H1 (cell line): ENCODE data around the gene MPDU1. TPM values are rescaled to one million over a fixed set of nuclear protein-coding genes. Genes with fewer than 3 reads are reported as not detected.

ENCODE experiments used
- CTCF ChIA-PET: fragments of 300-600 bp; sonication (Branson Sonifier 250); formaldehyde crosslinking; loops from one replicate; lab custom pipeline; 2021; ENCODE audit not compliant: partially characterized antibody; lab: Charles Lee
- POLR2A ChIA-PET: fragments of 300-600 bp; sonication (Branson Sonifier 250); formaldehyde crosslinking; loops from one replicate; lab custom pipeline; 2021; ENCODE audit warnings: inconsistent platforms; ENCODE audit not compliant: partially characterized antibody; lab: Charles Lee
- DNase-seq, 2 experiments: peaks; one replicate each; pipeline versions ENCODE4 v3.0.0 to v3.0.0-alpha.2; 2010 to 2022; ENCODE audit warnings: low spot score in 2 of 2, low read depth in 1 of 2, mixed read lengths in 1 of 2
- FAIRE-seq: peaks from 2 replicates; lab custom pipeline; 2011; peaks lifted over from hg19 to GRCh38; lab: Jason Lieb, UNC
- H2AFZ ChIP-seq: 2 replicates; pipeline ENCODE4 v1.8.1; 2012; ENCODE audit warnings: low read length, inconsistent platforms
- H2AK5ac ChIP-seq: 2 replicates; pipeline ENCODE4 v1.6.1; 2013; ENCODE audit warnings: low read depth, low read length
- H2BK120ac ChIP-seq: replicated peaks from 2 replicates; pipeline ENCODE3; 2013; ENCODE audit warnings: low read depth, low read length, inconsistent platforms
- H2BK12ac ChIP-seq: 2 replicates; pipeline ENCODE4 v1.6.1; 2013; ENCODE audit warnings: low read depth, low read length
- H2BK15ac ChIP-seq: 2 replicates; pipeline ENCODE4 v1.6.1; 2013; ENCODE audit warnings: low read length
- H2BK20ac ChIP-seq: 2 replicates; pipeline ENCODE4 v1.6.1; 2013; ENCODE audit warnings: low read length
- H2BK5ac ChIP-seq: 2 replicates; pipeline ENCODE4 v1.6.1; 2013; ENCODE audit warnings: low read depth, low read length
- H3K14ac ChIP-seq: 2 replicates; pipeline ENCODE4 v1.6.1; 2013; ENCODE audit warnings: inconsistent platforms; ENCODE audit not compliant: insufficient read length
- H3K18ac ChIP-seq: 2 replicates; pipeline ENCODE4 v1.6.1; 2013; ENCODE audit warnings: low read length; ENCODE audit errors: extremely low read depth
- H3K23ac ChIP-seq: 2 replicates; pipeline ENCODE4 v1.6.1; 2013; ENCODE audit warnings: inconsistent platforms; ENCODE audit not compliant: insufficient read length
- H3K23me2 ChIP-seq: 2 replicates; pipeline ENCODE4 v1.6.1; 2013; ENCODE audit warnings: low read depth, low read length
- H3K27ac ChIP-seq: 2 replicates; pipeline ENCODE4 v1.6.1; 2011; ENCODE audit warnings: low read depth, low read length, inconsistent platforms
- H3K27me3 ChIP-seq, 4 experiments: replicated peaks in 1 of 4; 1 replicate in 1 of 4; 2 replicates in 3 of 4; pipeline versions ENCODE4 v1.6.1 to v1.8.1; 2011 to 2013; ENCODE audit warnings: low read length in 3 of 4, mild to moderate bottlenecking in 3 of 4, inconsistent platforms in 2 of 4, mixed read lengths in 2 of 4, moderate library complexity in 1 of 4; ENCODE audit not compliant: control insufficient read depth in 3 of 4, insufficient read depth in 3 of 4; ENCODE audit errors: extremely low read depth in 1 of 4
- H3K36me3 ChIP-seq, 4 experiments: 2 replicates each; pipeline versions ENCODE4 v1.6.1 to v1.8.1; 2011 to 2013; ENCODE audit warnings: mild to moderate bottlenecking in 4 of 4, low read length in 3 of 4, moderate library complexity in 2 of 4, control low read depth in 1 of 4, inconsistent platforms in 1 of 4; ENCODE audit not compliant: insufficient read depth in 4 of 4, control insufficient read depth in 2 of 4
- H3K4ac ChIP-seq: replicated peaks from 2 replicates; pipeline ENCODE3; 2013; ENCODE audit warnings: low read length, low read depth, mixed read lengths, inconsistent platforms; ENCODE audit not compliant: insufficient read length
- H3K4me1 ChIP-seq, 4 experiments: replicated peaks in 1 of 4; 1 replicate in 1 of 4; 2 replicates in 3 of 4; pipeline versions ENCODE4 v1.6.1 to v1.8.1; 2011 to 2013; ENCODE audit warnings: low read length in 3 of 4, inconsistent platforms in 2 of 4, mixed read lengths in 1 of 4; ENCODE audit not compliant: insufficient read depth in 4 of 4, control insufficient read depth in 3 of 4
- H3K4me2 ChIP-seq, 2 experiments: 2 replicates each; pipeline versions ENCODE4 v1.6.1 to v1.8.1; 2011 to 2013; ENCODE audit warnings: low read depth in 2 of 2, low read length in 2 of 2, control low read depth in 1 of 2, inconsistent platforms in 1 of 2, mild to moderate bottlenecking in 1 of 2; ENCODE audit not compliant: insufficient read depth in 1 of 2
- H3K4me3 ChIP-seq, 4 experiments: fragments of 200-600, 300-600 bp in 1 of 4; sonication (generic), shearing (Covaris generic), sonication (Bioruptor Twin) in 1 of 4; 2 replicates each; pipeline versions ENCODE4 v1.5.1 to v1.8.1; 2011 to 2016; ENCODE audit warnings: low read length in 4 of 4, low read depth in 3 of 4, control low read depth in 2 of 4, inconsistent platforms in 2 of 4, mild to moderate bottlenecking in 2 of 4, mixed read lengths in 1 of 4, moderate library complexity in 1 of 4; ENCODE audit not compliant: insufficient read depth in 2 of 4; ENCODE audit errors: extremely low read depth in 1 of 4
- H3K56ac ChIP-seq: replicated peaks from 2 replicates; pipeline ENCODE3; 2013; ENCODE audit warnings: low read depth, mild to moderate bottlenecking, mixed read lengths, low read length, inconsistent platforms; ENCODE audit not compliant: insufficient read length
- H3K79me1 ChIP-seq: 2 replicates; pipeline ENCODE4 v1.6.1; 2013; ENCODE audit warnings: low read depth, low read length, control low read depth
- H3K79me2 ChIP-seq, 2 experiments: 2 replicates each; pipeline versions ENCODE4 v1.6.1 to v1.8.1; 2012 to 2013; ENCODE audit warnings: low read length in 2 of 2, mild to moderate bottlenecking in 2 of 2, inconsistent platforms in 1 of 2; ENCODE audit not compliant: insufficient read depth in 2 of 2, control insufficient read depth in 1 of 2
- H3K9ac ChIP-seq, 4 experiments: replicated peaks in 1 of 4; 1 replicate in 1 of 4; 2 replicates in 3 of 4; pipeline versions ENCODE4 v1.6.1 to v1.8.1; 2011 to 2013; ENCODE audit warnings: low read depth in 3 of 4, low read length in 3 of 4, control low read depth in 2 of 4, mild to moderate bottlenecking in 2 of 4, moderate library complexity in 2 of 4, inconsistent platforms in 1 of 4; ENCODE audit errors: extremely low read depth in 1 of 4
- H3K9me3 ChIP-seq, 2 experiments: 2 replicates each; pipeline versions ENCODE4 v1.6.1 to v1.8.1; 2012 to 2013; ENCODE audit warnings: mild to moderate bottlenecking in 2 of 2, moderate library complexity in 2 of 2, control low read depth in 1 of 2, inconsistent platforms in 1 of 2, low read depth in 1 of 2, low read length in 1 of 2, mixed read lengths in 1 of 2; ENCODE audit not compliant: insufficient read depth in 2 of 2
- H4K20me1 ChIP-seq, 2 experiments: replicated peaks in 1 of 2; 2 replicates each; pipeline versions ENCODE3 to v1.8.1; 2011 to 2013; ENCODE audit warnings: inconsistent platforms in 2 of 2, low read length in 2 of 2, mild to moderate bottlenecking in 1 of 2; ENCODE audit not compliant: insufficient read depth in 2 of 2, control insufficient read depth in 1 of 2
- H4K5ac ChIP-seq: 2 replicates; pipeline ENCODE4 v1.6.1; 2013; ENCODE audit warnings: low read length, low read depth, mixed read lengths, inconsistent platforms; ENCODE audit not compliant: insufficient read length
- H4K8ac ChIP-seq: 2 replicates; pipeline ENCODE4 v1.8.0; 2013; ENCODE audit warnings: mild to moderate bottlenecking, moderate library complexity, low read length, inconsistent platforms; ENCODE audit not compliant: insufficient read depth; ENCODE audit errors: extremely low read depth
- H4K91ac ChIP-seq: replicated peaks from 2 replicates; pipeline ENCODE3; 2013; ENCODE audit warnings: low read length, mixed read lengths, inconsistent platforms; ENCODE audit not compliant: insufficient read length
- ATF2 ChIP-seq: IDR thresholded peaks from 2 replicates; pipeline ENCODE4 v1.6.1; 2012; ENCODE audit warnings: low read length, inconsistent platforms
- BACH1 ChIP-seq: IDR thresholded peaks from 2 replicates; pipeline ENCODE4 v1.6.1; 2012; ENCODE audit warnings: low read length, improper control_type of control experiment
- CBX8 ChIP-seq: fragments of 300-800, 300-1000 bp; sonication (generic); IDR thresholded peaks from 2 replicates; pipeline ENCODE4 v1.7.1; 2016; ENCODE audit warnings: low read depth, low read length, borderline replicate concordance
- CEBPB ChIP-seq: IDR thresholded peaks from 2 replicates; pipeline ENCODE4 v1.6.1; 2012; ENCODE audit warnings: low read depth, low read length
- HDAC2 ChIP-seq, 2 experiments: fragments of 300-600 bp in 1 of 2; sonication (generic) in 1 of 2; IDR thresholded peaks; 2 replicates each; pipeline ENCODE4 v1.6.1; 2011 to 2012; ENCODE audit warnings: low read depth in 2 of 2, low read length in 2 of 2, mild to moderate bottlenecking in 2 of 2, moderate library complexity in 2 of 2, borderline replicate concordance in 1 of 2, inconsistent platforms in 1 of 2
- JUN ChIP-seq: IDR thresholded peaks from 2 replicates; pipeline ENCODE4 v1.6.1; 2011; ENCODE audit warnings: low read depth, mild to moderate bottlenecking, improper control_type of control experiment, low read length
- KDM1A ChIP-seq: fragments of 200-600, 300-600 bp; sonication (generic); IDR thresholded peaks from 2 replicates; pipeline ENCODE4 v1.7.1; 2016; ENCODE audit warnings: mild to moderate bottlenecking, low read length, borderline replicate concordance
- POLR2A ChIP-seq, 2 experiments: IDR thresholded peaks; 1 replicate in 1 of 2; 2 replicates in 1 of 2; pipeline ENCODE4 v1.6.1; 2011; ENCODE audit warnings: low read depth in 2 of 2, low read length in 2 of 2, mild to moderate bottlenecking in 2 of 2; ENCODE audit errors: control extremely low read depth in 1 of 2
- SAP30 ChIP-seq: fragments of 300-600 bp; sonication (generic); IDR thresholded peaks from 2 replicates; pipeline ENCODE4 v1.7.1; 2012; ENCODE audit warnings: low read length, moderate library complexity, mild to moderate bottlenecking, inconsistent platforms; ENCODE audit not compliant: insufficient read depth, insufficient replicate concordance
- TAF7 ChIP-seq: optimal IDR thresholded peaks from 2 replicates; pipeline ENCODE3; 2011; ENCODE audit warnings: low read depth, mild to moderate bottlenecking, inconsistent platforms, low read length, moderate library complexity, borderline replicate concordance
- TCF12 ChIP-seq: IDR thresholded peaks from 2 replicates; pipeline ENCODE4 v1.6.1; 2011; ENCODE audit warnings: low read depth, mild to moderate bottlenecking, low read length
- WGBS, 2 experiments: shearing (Covaris generic) in 1 of 2; methylation state at CpG; one replicate each; pipeline versions ENCODE4 v1.1.6 to v1.1.7; 2013 to 2015; ENCODE audit warnings: low lambda C conversion rate in 2 of 2, mixed read lengths in 2 of 2, inconsistent platforms in 1 of 2, low coverage in 1 of 2, missing lambda C conversion rate in 1 of 2; ENCODE audit not compliant: insufficient replicate concordance in 2 of 2, insufficient coverage in 1 of 2, insufficient read length in 1 of 2; ENCODE audit errors: extremely low coverage in 1 of 2, missing lambda C conversion rate in 1 of 2; 5-methylcytosine and 5-hydroxymethylcytosine counted together
- polyA plus RNA-seq, 7 experiments: library from polyadenylated mRNA; depleted of rRNA in 3 of 7; stranded (reverse) in 5 of 7; unstranded in 2 of 7; fragments of >200 nt in 5 of 7; fragments of 200-250 nt in 2 of 7; gene quantifications; 1 replicate in 5 of 7; 2 replicates in 1 of 7; 4 replicates in 1 of 7; pipeline versions ENCODE4 v1.2.1 to v1.2.3, GENCODE V29; 2011 to 2013; ENCODE audit warnings: missing spikeins in 2 of 7, mixed read lengths in 2 of 7
- total RNA-seq: library from RNA; stranded (reverse); fragmentation: NEBNext Ultra II Directional; extraction: Animal tissue kit (Norgen Biotek cat#: 25700); gene quantifications from 2 replicates; pipeline ENCODE4 v1.2.1, GENCODE V29; 2021

The MPDU1 gene
- total and polyA plus RNA-seq, 2 of the 8 experiments (the other 6 are each of a cell fraction or from before 2014, with no cell fraction given): 63.2 to 142 TPM

- CTCF ChIA-PET: interaction anchor here (0.6 to 3.6 kb wide), 6 partner anchors 9 to 1056 kb away, joined by 3 to 24 read pairs (median 4); partner anchors contain the start of genes SENP3 and SOX15
- TF ChIP-seq TAF7 (peak; percentile 24), TCF12 (no peak), SAP30 (no peak), BACH1 (no peak), CEBPB (no peak), KDM1A (no peak), POLR2A (IDR thresholded peaks at IDR 0.05; ENCODE audit: control extremely low read depth in 1 of 2, low read depth in 2 of 2, low read length in 2 of 2) (peak; percentile 17; a peak in 2 of 3 replicates), HDAC2 (IDR thresholded peaks at IDR 0.05; ENCODE audit: borderline replicate concordance in 1 of 2, low read depth in 2 of 2, low read length in 2 of 2) (no peak), CBX8 (no peak), ATF2 (no peak), JUN (no peak)
Measured at GRCh38 chr17:7575481-7575883, 8.2 kb upstream of the MPDU1 start.

More at GRCh38 chr17:7575481-7575883, 8.2 kb upstream of the MPDU1 start:
- Histone ChIP-seq H3K18ac (no peak overlapping the region), H4K91ac (no peak overlapping the region), H3K14ac (no peak overlapping the region), H3K4me1 (peaks cover 4 to 10% (median 7%) of the 10 kb centered on the region in 4 experiments), H2AFZ (no peak overlapping the region), H3K9ac (no peak overlapping the region), H3K79me1 (peaks cover 10% of the 10 kb centered on the region), H4K20me1 (peaks cover 27 to 34% of the 10 kb centered on the region in 2 experiments), H2AK5ac (no peak overlapping the region), H4K5ac (no peak overlapping the region), H2BK15ac (no peak overlapping the region), H4K8ac (no peak overlapping the region), H3K79me2 (peaks cover 23 to 39% of the 10 kb centered on the region in 2 experiments), H2BK5ac (no peak overlapping the region), H3K27ac (0 out of 2 replicates have a peak overlapping the region, but pooled peaks have one; percentile 18), H3K9me3 (no peaks in the 10 kb centered on the region), H3K4me2 (peak overlapping the region; percentile 10 to 97; a peak in 1 of 4 replicates), H3K27me3 (no peaks in the 10 kb centered on the region), H2BK120ac (no peak overlapping the region), H3K23ac (no peak overlapping the region), H2BK20ac (no peak overlapping the region), H3K4ac (no peak overlapping the region), H3K36me3 (peaks cover 48 to 67% (median 56%) of the 10 kb centered on the region in 4 experiments), H2BK12ac (no peak overlapping the region), H3K56ac (no peak overlapping the region), H3K4me3 (0 out of 8 replicates have a peak overlapping the region, but pooled peaks of 1 of the 4 experiments have one; percentile 98), H3K23me2 (peaks cover 6% of the 10 kb centered on the region)
- FAIRE-seq: no peak
- POLR2A ChIA-PET: interaction anchor here (0.6 to 37.5 kb wide), 28 partner anchors 7 to 351 kb away, joined by 3 to 1144 read pairs (median 4); partner anchors contain the start of genes CD68, CHRNB1, MPDU1 and NEURL4
- DNase-seq: no peak
- WGBS, 2 experiments: 94% methylated on average over 1 of the region's 1 CpG; no CpG with 5 or more reads in 1 of the 2 experiments
